Kidney (tissue), 14 donors: Measurements from ENCODE around the gene HMGB3. TPM values are rescaled to one million over a fixed set of nuclear protein-coding genes. Genes with fewer than 3 reads are reported as not detected.

Experiments
- DNase-seq, 5 donors: peaks; one replicate each; pipeline ENCODE4 v3.0.0-alpha.2; 2013 to 2020
- FAIRE-seq: peaks from 2 replicates; lab custom pipeline; 2012; peaks lifted over from hg19 to GRCh38; lab: Jason Lieb, UNC
- H3K27ac ChIP-seq, 2 donors: one replicate each; pipeline ENCODE4 v1.7.0; 2013; ENCODE audit warnings: low read depth in 2 of 2, low read length in 2 of 2, inconsistent platforms in 1 of 2
- H3K27me3 ChIP-seq: one replicate; pipeline ENCODE4 v1.7.1; 2013; ENCODE audit warnings: low read length, inconsistent platforms; ENCODE audit not compliant: control insufficient read depth, insufficient read depth
- H3K36me3 ChIP-seq, 3 donors: one replicate each; pipeline versions ENCODE4 v1.7.0 to v1.7.1; 2013; ENCODE audit warnings: low read length in 3 of 3, control low read depth in 1 of 3, inconsistent platforms in 1 of 3; ENCODE audit not compliant: insufficient read depth in 3 of 3, control insufficient read depth in 2 of 3
- H3K4me1 ChIP-seq, 3 donors: one replicate each; pipeline versions ENCODE4 v1.7.0 to v1.7.1; 2013; ENCODE audit warnings: low read length in 3 of 3, inconsistent platforms in 1 of 3, low read depth in 1 of 3; ENCODE audit not compliant: control insufficient read depth in 2 of 3, insufficient read depth in 2 of 3
- H3K4me3 ChIP-seq, 3 donors: one replicate each; pipeline versions ENCODE4 v1.7.0 to v1.8.1; 2013; ENCODE audit warnings: low read length in 3 of 3, control low read depth in 1 of 3, inconsistent platforms in 1 of 3
- H3K9ac ChIP-seq, 3 donors: one replicate each; pipeline versions ENCODE4 v1.7.0 to v1.7.1; 2013; ENCODE audit warnings: low read length in 3 of 3, control low read depth in 1 of 3, inconsistent platforms in 1 of 3
- H3K9me3 ChIP-seq, 3 donors: one replicate each; pipeline versions ENCODE4 v1.7.0 to v1.7.1; 2013; ENCODE audit warnings: low read length in 3 of 3, control low read depth in 1 of 3, inconsistent platforms in 1 of 3; ENCODE audit not compliant: control insufficient read depth in 2 of 3, insufficient read depth in 1 of 3
- intact Hi-C: fragments of 100-400 bp; cut with DNase I; formaldehyde crosslinking; loops from one replicate; pipeline ENCODE4 v1.11.1; 2022
- polyA plus RNA-seq: library from polyadenylated mRNA; stranded (reverse); fragments of 350-450 nt; fragmentation: Illumina TruSeq; extraction: RNeasy Lipid Tissue Mini Kit (QIAGEN cat#74804); gene quantifications from one replicate; pipeline ENCODE4 v1.2.3, GENCODE V29; 2014; ENCODE audit warnings: low read depth, low replicate concordance; ENCODE audit not compliant: insufficient read depth
- total RNA-seq: library from RNA; stranded (reverse); fragmentation: NEBNext Ultra II Directional; extraction: Animal tissue kit (Norgen Biotek cat#: 25700); gene quantifications from one replicate; pipeline ENCODE4 v1.2.1, GENCODE V29; 2021
- TF ChIP-seq, protein P1 (sequence below): IDR thresholded peaks from 3 replicates; pipeline ENCODE4 v1.5.1; 2012; ENCODE audit warnings: mild to moderate bottlenecking, moderate library complexity, borderline replicate concordance; ENCODE audit not compliant: insufficient read depth; ENCODE audit errors: extremely low read depth
- donor health status: control.
- donor health status: control.
- donor health status: control.
- donor health status: control.
- donor health status: control.
- donor health status: DM: yes; HTN: yes; CAD: no.
- donor health status: Normal renal cell carcinoma (clear cell type).

HMGB3 gene
- total and polyA plus RNA-seq, 2 donors from 2014 or later: 16.1 to 18.1 TPM

DNA sequence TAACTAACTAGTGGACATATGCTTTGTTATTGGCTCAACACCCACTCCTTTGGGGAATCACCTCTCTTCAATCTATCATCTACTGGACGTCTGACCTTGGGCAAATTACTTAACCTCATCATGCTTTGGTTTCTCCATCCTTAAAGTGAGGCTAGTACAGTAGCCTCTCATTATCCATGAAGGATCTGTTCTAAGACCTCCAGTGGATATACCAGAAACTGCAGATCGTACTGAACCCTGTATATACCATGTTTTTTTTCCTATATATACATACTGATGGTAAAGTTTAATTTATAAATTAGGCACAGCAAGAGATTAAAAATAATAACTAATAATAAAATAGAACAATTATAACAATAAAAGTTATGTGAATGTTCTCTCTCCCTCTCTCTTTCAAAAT lies 56.2 kb downstream of the HMGB3 start:
- FAIRE-seq (peak; percentile 23), DNase-seq (no peak)
- Histone ChIP-seq H3K9me3 (no peaks in the 10 kb centered on the region), H3K27ac (no peak overlapping the region), H3K9ac (no peak overlapping the region), H3K4me1 (no peaks in the 10 kb centered on the region), H3K4me3 (no peak overlapping the region), H3K27me3 (no peaks in the 10 kb centered on the region), H3K36me3 (no peaks in the 10 kb centered on the region)
- TF ChIP-seq, protein P1, sequence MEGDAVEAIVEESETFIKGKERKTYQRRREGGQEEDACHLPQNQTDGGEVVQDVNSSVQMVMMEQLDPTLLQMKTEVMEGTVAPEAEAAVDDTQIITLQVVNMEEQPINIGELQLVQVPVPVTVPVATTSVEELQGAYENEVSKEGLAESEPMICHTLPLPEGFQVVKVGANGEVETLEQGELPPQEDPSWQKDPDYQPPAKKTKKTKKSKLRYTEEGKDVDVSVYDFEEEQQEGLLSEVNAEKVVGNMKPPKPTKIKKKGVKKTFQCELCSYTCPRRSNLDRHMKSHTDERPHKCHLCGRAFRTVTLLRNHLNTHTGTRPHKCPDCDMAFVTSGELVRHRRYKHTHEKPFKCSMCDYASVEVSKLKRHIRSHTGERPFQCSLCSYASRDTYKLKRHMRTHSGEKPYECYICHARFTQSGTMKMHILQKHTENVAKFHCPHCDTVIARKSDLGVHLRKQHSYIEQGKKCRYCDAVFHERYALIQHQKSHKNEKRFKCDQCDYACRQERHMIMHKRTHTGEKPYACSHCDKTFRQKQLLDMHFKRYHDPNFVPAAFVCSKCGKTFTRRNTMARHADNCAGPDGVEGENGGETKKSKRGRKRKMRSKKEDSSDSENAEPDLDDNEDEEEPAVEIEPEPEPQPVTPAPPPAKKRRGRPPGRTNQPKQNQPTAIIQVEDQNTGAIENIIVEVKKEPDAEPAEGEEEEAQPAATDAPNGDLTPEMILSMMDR: no peak
- intact Hi-C loops: no loop called here

Other genes with a start within 250 kb of the HMGB3 start
- 38.0 TPM for gene CD99L2, start 84.7 kb upstream of the HMGB3 start, total RNA-seq
- 30.9 TPM for gene CD99L2, start 84.7 kb upstream of the HMGB3 start, polyA plus RNA-seq
- not detected for gene GPR50, start 193.2 kb downstream of the HMGB3 start, total RNA-seq
- not detected for gene GPR50, start 193.2 kb downstream of the HMGB3 start, polyA plus RNA-seq